ENCODE data around the gene RCOR2.

RCOR2 gene

DNA sequence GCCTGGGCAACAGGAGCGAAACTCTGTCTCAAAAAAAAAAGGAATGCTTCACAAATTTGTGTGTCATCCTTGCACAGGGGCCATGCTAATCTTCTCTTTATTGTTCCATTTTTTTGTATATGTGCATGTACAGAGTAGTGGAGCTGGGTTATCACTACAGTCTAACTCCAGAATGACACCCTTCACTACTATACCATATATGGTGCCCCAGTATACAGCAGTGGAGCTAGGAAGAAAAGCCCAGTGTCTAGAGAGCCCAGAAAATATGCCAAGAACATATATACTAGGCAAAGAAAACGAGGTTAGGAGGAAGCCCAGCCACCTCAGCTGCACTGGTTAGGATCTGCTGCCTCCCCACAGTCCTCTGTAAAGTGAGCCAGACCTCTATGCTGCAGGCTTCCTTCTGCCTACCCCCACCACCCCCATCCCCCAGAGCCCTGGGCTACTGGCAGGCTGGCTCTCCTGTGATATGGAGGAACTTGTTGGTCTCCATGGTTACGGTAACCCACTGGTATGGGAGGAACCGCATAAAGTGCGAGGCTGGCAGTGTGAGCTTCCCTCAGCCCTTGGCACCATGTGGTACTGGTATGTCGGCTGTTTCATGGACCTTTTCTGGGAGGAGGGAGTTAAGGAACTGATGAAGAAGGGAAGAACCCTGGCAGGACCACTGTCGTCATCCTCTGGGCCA is 34.3 kb downstream of the RCOR2 start:
- peak overlapping the region; percentile 17 for H3K4me3 Mint-ChIP-seq
- H3K27ac Mint-ChIP-seq = peak overlapping the region; percentile 70
- no peaks in the 10 kb centered on the region for H3K9me3 Mint-ChIP-seq (ENCODE audit: low read depth)
- no peaks in the 10 kb centered on the region for H3K27me3 Mint-ChIP-seq
- peaks cover 80% of the 10 kb centered on the region for H3K4me1 Mint-ChIP-seq (ENCODE audit: low read depth)
- H3K36me3 Mint-ChIP-seq = peaks cover 2% of the 10 kb centered on the region

DNA sequence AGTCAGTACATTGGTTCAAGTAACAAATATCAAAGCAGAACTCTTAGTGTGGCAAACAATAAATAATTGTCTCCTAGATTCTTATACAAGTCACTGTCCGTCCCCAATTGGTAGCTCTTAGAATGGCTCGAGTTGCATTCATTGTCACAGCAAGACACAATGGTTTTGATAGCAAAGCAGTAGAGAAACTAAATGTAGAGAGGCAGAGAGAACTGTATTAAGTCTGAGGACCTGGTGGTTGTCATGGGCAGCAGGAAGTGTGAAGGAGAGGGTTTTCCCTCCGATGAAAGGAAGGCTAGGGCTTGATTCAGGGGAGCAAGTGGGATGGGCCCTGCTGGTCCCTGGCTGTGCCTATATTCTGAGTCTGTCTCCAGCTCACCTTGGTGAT is 36.6 kb downstream of the RCOR2 start:
- H3K27ac Mint-ChIP-seq = peak overlapping the region; percentile 66
- peaks cover 2% of the 10 kb centered on the region for H3K36me3 Mint-ChIP-seq
- H3K4me3 Mint-ChIP-seq = peak overlapping the region; percentile 46
- no peaks in the 10 kb centered on the region for H3K27me3 Mint-ChIP-seq
- H3K4me1 Mint-ChIP-seq (ENCODE audit: low read depth) = peaks cover 83% of the 10 kb centered on the region
- H3K9me3 Mint-ChIP-seq (ENCODE audit: low read depth) = no peaks in the 10 kb centered on the region

DNA sequence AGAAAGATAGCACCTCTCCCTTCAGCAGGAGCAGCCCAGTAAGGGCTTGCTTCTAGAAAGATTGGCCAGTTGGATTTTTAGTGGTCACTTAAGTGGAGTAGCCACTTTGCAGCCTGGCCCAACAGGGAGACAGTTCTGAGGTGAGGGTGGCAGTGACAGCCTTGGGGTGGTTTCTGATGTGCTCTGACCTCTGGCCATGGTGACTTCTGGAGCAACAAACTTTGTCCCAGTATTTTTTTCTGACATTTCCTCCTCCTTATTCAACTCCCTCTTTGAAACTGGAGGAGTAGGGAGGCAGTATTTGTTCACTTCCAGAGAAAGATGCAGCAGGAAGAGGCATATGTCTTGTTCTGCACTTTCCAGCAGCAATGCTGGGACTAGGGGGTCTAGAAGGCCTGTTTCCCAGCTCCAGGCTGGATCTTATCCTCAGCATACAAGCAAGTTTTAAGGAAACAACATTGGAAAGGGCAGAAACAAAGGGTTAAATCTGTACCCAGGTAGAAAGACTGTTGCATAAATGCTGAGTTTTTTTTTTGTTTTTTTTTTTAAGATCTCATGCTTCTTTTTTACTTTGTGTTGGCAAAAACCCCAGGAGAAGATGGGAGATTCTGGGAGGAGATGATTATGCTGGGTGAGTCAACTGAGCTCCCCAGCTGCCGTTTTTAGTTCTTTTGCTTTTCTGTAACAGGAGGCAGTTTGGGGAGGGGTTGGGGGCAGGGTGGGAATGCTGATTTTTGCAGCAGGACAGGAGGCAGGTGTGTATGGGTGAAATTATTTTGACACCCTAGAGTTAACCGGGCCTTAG is 37.2 kb downstream of the RCOR2 start:
- H3K4me1 Mint-ChIP-seq (ENCODE audit: low read depth) = peaks cover 81% of the 10 kb centered on the region
- no peaks in the 10 kb centered on the region for H3K9me3 Mint-ChIP-seq (ENCODE audit: low read depth)
- H3K4me3 Mint-ChIP-seq = peak overlapping the region; percentile 15
- H3K27me3 Mint-ChIP-seq = no peaks in the 10 kb centered on the region
- peaks cover 2% of the 10 kb centered on the region for H3K36me3 Mint-ChIP-seq
- H3K27ac Mint-ChIP-seq = peak overlapping the region; percentile 46

DNA sequence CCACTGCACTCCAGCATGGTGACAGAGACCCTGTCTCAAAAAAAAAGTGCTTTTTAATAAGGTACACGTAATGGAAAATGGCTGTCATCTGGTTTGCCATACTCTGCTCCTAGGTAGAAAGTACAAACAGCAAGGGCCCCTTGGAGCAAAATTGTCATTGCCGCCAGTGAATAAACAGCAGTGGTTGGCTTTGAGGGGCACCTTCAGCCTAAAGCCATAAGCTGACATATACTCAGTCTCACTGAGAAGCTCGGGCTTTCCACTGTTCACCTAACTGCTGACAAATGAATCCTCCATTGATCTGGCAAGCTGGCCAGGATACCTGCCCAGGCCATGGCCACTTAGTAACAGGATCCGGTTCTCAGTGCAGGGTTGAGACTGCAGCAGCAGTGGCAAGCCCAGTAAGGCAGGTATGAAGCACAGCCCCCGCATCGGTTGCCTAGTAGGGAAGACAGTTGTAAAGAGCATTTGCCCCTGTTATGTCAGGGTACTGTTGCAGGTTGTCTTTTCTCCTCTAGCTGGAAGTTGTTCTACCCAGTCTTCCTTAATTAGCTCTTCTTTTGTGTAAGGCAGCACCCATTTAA is 39.2 kb downstream of the RCOR2 start:
- Mint-ChIP-seq H3K9me3 (ENCODE audit: low read depth) (no peaks in the 10 kb centered on the region), H3K27me3 (no peaks in the 10 kb centered on the region), H3K36me3 (peaks cover 2% of the 10 kb centered on the region), H3K27ac (peak overlapping the region; percentile 72), H3K4me1 (ENCODE audit: low read depth) (peaks cover 79% of the 10 kb centered on the region), H3K4me3 (no peak overlapping the region)

DNA sequence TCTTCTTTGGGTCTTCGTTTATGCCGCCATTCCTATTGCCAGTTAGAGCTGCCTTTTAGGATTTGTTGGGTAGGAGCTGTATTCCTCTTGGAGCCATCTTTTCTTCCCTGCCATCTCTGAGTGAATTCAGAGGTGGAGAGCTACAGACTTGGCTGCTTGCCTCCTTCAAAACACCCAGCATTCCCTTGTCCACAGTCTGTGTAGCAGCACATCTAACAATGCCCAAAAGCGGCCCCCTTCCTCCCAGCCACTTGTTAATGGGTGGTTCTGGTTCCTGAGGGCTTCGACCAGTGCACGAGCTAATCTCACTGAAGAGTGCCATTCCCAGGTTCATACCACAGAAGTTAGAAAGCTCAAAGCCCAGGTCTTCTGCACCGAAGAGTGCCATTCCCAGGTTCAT is 40.3 kb downstream of the RCOR2 start:
- H3K36me3 Mint-ChIP-seq = peaks cover 2% of the 10 kb centered on the region
- H3K9me3 Mint-ChIP-seq (ENCODE audit: low read depth) = no peaks in the 10 kb centered on the region
- no peak overlapping the region for H3K27ac Mint-ChIP-seq
- no peaks in the 10 kb centered on the region for H3K27me3 Mint-ChIP-seq
- H3K4me3 Mint-ChIP-seq = no peak overlapping the region
- H3K4me1 Mint-ChIP-seq (ENCODE audit: low read depth) = peaks cover 82% of the 10 kb centered on the region

DNA sequence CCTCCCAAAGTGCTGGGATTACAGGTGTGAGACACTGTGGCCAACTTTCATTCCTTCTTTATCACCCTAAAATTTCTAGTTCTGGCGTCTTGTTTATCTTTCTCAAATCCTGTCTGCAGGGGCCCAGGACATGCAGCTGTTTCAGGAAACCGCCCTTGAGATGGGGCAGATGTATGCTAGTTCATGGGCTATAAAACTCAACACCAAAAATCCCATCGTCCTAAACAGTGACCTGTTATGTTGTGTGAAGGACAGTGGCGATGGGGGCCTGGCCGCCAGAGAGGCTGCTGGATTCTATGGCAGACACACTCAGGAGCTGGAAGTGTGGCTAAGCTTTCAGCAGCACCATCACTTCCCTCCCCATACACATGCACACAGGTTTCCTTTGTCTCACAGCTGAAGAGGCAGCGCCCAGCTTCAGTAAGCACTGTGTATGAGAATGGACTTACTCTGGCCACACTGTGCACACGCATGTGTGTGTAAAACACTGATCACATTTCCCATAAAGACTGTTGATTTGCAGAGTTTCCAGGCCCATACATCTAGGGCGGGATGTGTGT is 41.4 kb downstream of the RCOR2 start:
- H3K27ac Mint-ChIP-seq = peak overlapping the region; percentile 41
- H3K27me3 Mint-ChIP-seq = no peaks in the 10 kb centered on the region
- H3K4me3 Mint-ChIP-seq = no peak overlapping the region

DNA sequence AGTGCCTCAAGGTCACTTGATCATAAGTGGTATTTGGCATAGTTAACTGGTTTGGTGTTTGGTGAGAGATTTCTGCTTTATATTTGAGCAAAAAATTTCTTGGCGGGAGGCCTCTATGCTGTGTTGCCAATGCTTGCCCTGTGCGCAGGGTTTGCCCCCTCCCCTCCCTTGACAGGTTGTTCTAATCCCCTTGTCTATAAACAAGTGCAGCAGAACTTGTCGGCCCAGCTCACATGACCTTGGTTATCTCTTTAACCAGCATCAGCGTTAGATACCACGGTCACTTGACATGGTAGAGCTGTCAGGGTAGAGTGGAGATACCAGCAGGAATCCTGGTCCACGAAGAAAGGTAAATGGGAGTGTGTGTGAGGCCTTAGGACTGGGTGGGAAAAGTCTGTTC is 42.5 kb downstream of the RCOR2 start:
- Mint-ChIP-seq H3K9me3 (ENCODE audit: low read depth) (no peaks in the 10 kb centered on the region), H3K27me3 (no peaks in the 10 kb centered on the region), H3K4me1 (ENCODE audit: low read depth) (peaks cover 77% of the 10 kb centered on the region), H3K4me3 (no peak overlapping the region), H3K36me3 (peaks cover 5% of the 10 kb centered on the region), H3K27ac (no peak overlapping the region)

More for the DNA sequence above, 41.4 kb downstream of the RCOR2 start:
- peaks cover 4% of the 10 kb centered on the region for H3K36me3 Mint-ChIP-seq
- no peaks in the 10 kb centered on the region for H3K9me3 Mint-ChIP-seq (ENCODE audit: low read depth)
- peaks cover 77% of the 10 kb centered on the region for H3K4me1 Mint-ChIP-seq (ENCODE audit: low read depth)

DNA sequence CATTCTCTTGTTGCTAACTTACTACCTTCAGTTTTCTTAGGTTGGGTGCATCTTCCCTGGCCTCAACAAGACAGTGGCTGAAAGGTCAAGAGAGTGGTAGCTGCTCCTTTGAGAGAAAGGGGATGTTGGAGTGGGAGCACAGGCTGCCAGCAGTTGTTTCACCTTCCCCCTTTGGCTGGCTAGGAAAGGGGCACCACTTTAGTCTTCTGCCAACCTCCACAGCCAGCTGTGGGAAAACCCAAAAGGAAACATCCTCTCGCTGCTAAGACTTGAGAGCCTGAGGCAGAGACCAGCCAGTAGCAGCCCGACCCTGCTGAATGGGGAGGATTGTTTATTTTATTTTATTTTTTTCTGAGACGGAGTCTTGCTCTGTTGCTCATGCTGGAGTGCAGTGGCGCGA is 43.7 kb downstream of the RCOR2 start:
- Mint-ChIP-seq H3K36me3 (peaks cover 5% of the 10 kb centered on the region), H3K27ac (no peak overlapping the region), H3K9me3 (ENCODE audit: low read depth) (no peaks in the 10 kb centered on the region), H3K27me3 (no peaks in the 10 kb centered on the region), H3K4me3 (peak overlapping the region; percentile 23), H3K4me1 (ENCODE audit: low read depth) (peaks cover 78% of the 10 kb centered on the region)

DNA sequence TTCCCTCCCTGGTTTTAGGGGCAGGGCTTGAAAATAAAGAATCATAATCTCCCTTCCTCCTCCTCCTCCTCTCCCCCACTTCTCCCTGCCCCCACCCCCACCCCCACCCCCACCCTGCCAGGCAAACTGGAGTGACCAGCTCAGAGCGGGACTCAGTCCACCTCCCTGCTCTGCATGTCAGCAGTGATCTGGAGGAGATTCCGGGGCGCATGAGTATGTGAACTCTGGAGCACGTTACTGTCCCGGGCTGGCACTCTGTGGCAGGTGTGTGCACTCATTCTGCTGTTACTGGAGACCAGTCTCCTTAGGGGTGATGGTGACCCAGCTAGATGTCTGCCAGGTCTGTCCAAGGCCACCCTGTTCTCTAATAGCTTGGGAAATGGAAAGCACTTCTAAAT is 44.2 kb downstream of the RCOR2 start:
- peaks cover 3% of the 10 kb centered on the region for H3K36me3 Mint-ChIP-seq

DNA sequence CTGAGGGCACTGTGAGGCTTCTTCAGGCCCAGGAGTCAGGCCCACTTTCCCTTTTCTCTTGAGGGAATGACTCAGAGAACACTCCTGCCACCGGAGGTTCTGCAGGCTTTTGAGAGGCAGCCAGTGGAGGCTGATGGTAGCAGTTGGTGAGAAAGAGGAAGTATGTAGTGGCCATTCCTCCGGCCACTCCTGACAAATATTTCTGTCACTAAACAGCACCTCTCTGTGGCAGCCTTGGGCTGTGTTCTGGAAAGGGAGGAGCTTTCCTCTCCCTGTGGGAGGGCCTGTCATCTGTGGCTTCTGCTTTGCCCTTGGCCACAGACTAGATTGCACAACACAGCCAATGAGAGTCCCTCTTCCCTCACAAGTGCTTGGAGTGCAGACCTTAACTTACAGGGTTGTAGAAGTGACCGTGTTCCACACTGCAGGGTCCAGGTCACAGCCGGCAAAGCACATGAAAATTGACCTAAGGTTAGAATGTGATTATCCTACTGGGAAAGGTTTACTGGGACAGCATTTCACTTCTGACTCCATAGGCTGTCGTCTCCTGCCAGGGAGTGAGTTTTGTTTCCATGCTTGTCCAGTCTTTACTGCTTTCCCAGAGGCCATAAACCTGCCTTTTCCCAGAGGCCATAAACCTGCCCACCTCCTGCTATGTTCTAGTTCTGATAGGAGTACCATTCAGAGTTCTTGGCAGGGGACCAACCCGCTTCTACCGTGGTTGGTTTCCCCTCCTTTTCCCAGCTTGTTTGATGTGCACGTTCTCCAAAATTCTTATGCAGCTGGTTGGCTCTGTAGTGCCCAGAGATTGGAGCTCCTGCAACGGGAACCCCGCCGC is 44.8 kb downstream of the RCOR2 start:
- peak overlapping the region; percentile 53 for H3K4me3 Mint-ChIP-seq
- H3K9me3 Mint-ChIP-seq (ENCODE audit: low read depth) = no peaks in the 10 kb centered on the region
- H3K27me3 Mint-ChIP-seq = no peaks in the 10 kb centered on the region
- H3K27ac Mint-ChIP-seq = no peak overlapping the region
- H3K4me1 Mint-ChIP-seq (ENCODE audit: low read depth) = peaks cover 82% of the 10 kb centered on the region
- peaks cover 3% of the 10 kb centered on the region for H3K36me3 Mint-ChIP-seq

More for the DNA sequence above, 44.2 kb downstream of the RCOR2 start:
- H3K9me3 Mint-ChIP-seq (ENCODE audit: low read depth) = no peaks in the 10 kb centered on the region
- H3K27me3 Mint-ChIP-seq = no peaks in the 10 kb centered on the region
- peaks cover 79% of the 10 kb centered on the region for H3K4me1 Mint-ChIP-seq (ENCODE audit: low read depth)
- no peak overlapping the region for H3K27ac Mint-ChIP-seq
- H3K4me3 Mint-ChIP-seq = peak overlapping the region; percentile 53

DNA sequence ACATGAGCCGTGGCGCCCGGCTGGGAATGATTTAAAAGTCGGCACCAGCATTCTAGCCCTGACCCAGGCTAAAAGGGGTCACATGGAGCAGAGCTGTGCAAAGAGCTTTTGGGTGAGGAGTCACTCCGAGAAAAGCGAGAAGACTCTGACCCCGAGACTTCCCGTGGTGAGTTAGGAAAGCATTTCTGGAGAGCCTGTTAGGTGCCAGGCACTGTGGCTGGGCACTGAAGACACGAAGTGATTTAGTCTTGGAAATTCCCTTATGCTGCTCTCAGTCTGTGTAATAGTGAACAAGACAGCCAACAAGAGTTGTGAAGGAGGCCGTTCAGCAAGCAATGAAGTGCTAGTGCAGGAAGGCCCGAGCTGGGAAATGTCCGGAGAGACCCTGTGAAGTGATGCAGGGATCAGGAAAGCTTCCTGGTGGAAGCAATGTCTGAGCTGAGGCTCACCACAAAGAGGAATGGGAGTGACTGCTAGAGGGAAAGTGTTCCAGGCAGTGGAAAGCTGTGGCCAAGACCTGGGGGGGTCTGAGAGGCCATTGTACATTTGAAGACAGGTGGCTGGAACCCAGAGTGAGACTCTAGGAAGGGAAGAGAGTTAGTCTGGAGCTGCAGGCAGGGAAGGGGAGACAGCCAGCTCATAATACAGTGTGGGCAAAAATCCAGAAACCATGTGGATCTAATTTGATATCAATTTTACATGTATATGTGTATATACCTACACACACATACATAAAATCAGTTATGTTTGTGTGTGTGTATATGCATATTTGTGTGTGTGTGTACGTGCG is 46.4 kb downstream of the RCOR2 start:
- Mint-ChIP-seq H3K4me1 (ENCODE audit: low read depth) (peaks cover 86% of the 10 kb centered on the region), H3K4me3 (peak overlapping the region; percentile 62), H3K27me3 (no peaks in the 10 kb centered on the region), H3K27ac (peak overlapping the region; percentile 82), H3K36me3 (peaks cover 5% of the 10 kb centered on the region), H3K9me3 (ENCODE audit: low read depth) (no peaks in the 10 kb centered on the region)

DNA sequence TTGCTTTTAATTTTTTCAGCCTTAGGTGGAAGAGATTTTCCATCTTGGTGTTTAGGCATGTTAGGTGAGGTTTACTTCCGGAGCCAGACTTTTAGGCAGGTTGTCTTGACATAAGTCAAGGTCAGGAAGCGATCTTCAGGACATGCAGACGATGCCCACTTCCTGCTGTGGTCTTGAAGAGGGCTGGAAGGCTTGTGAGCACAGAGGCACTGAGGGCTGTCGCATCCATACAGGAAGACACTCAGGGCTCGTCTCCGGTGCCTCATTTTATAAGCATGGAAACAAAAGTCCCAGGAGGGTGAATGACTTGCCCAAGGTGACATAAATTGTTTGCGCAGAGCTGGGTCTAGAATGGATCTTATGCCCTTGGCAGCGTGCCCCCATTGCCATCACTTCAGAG is 47.3 kb downstream of the RCOR2 start:
- Mint-ChIP-seq H3K4me3 (peak overlapping the region; percentile 43), H3K36me3 (peaks cover 8% of the 10 kb centered on the region), H3K27ac (peak overlapping the region; percentile 77), H3K9me3 (ENCODE audit: low read depth) (no peaks in the 10 kb centered on the region), H3K27me3 (no peaks in the 10 kb centered on the region), H3K4me1 (ENCODE audit: low read depth) (peaks cover 88% of the 10 kb centered on the region)

DNA sequence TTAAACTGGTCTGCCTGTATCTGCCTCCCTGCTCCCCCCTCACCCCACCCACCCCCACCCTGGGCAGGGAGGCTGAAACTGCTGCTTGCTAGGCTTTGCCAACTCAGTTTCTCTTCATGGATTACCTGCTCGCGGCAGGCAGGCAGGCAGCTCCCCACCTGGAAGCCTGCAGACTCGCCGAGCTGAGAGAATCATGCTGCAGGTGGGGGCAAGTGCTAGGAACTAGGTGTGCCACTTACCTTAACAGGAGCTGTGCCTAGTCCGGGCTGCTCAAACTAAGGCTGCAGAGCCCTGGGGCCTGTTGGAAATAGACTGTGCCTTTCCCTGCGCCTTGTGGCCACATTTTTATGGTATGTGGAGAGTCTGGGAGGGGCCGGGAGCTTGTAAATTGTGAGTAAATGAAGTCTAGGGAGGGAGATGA is 47.8 kb downstream of the RCOR2 start:
- Mint-ChIP-seq H3K36me3 (peaks cover 8% of the 10 kb centered on the region), H3K4me3 (peak overlapping the region; percentile 43), H3K27ac (peak overlapping the region; percentile 77), H3K4me1 (ENCODE audit: low read depth) (peaks cover 83% of the 10 kb centered on the region), H3K27me3 (no peaks in the 10 kb centered on the region), H3K9me3 (ENCODE audit: low read depth) (no peaks in the 10 kb centered on the region)

Data from activated naive CD8-positive, alpha-beta T cell (primary cell).